Lower lobe of right lung (tissue), 2 donors: ENCODE data around the gene PRKRA. TPM values are rescaled to one million over a fixed set of nuclear protein-coding genes. Genes with fewer than 3 reads are reported as not detected.

Source experiments
- ATAC-seq, 2 donors: fragments of 200-7000 bp; cut with Tn5 transposase; one replicate each; pipeline ENCODE4 v1.9.1; 2020 to 2022; ENCODE audit warnings: mild to moderate bottlenecking in 2 of 2, moderate library complexity in 2 of 2
- DNase-seq: peaks from one replicate; pipeline ENCODE4 v3.0.0-alpha.2; 2020
- H3K27ac ChIP-seq: fragments of 200-600 bp; one replicate; pipeline ENCODE4 v1.8.0; 2022
- H3K27me3 ChIP-seq: fragments of 200-600 bp; one replicate; pipeline ENCODE4 v1.8.0; 2022; ENCODE audit warnings: low read depth
- H3K36me3 ChIP-seq: fragments of 200-600 bp; one replicate; pipeline ENCODE4 v1.8.0; 2022; ENCODE audit warnings: mild to moderate bottlenecking
- H3K4me1 ChIP-seq: fragments of 200-600 bp; one replicate; pipeline ENCODE4 v1.8.0; 2022
- H3K4me3 ChIP-seq: fragments of 200-600 bp; one replicate; pipeline ENCODE4 v1.8.0; 2022; ENCODE audit warnings: mild to moderate bottlenecking
- H3K9me3 ChIP-seq: fragments of 200-600 bp; one replicate; pipeline ENCODE4 v1.8.0; 2022
- intact Hi-C: fragments of 100-400 bp; cut with DNase I; formaldehyde crosslinking; loops from one replicate; pipeline ENCODE4 v1.11.0; 2022
- long read RNA-seq: library from polyadenylated mRNA; unstranded; transcript quantifications from one replicate; pipeline ENCODE4 v2.0.0, GENCODE V29; 2021
- total RNA-seq: library from RNA; stranded (reverse); fragmentation: NEBNext Ultra II Directional; extraction: Animal tissue kit (Norgen Biotek cat#: 25700); gene quantifications from one replicate; pipeline ENCODE4 v1.2.1, GENCODE V29; 2021
- TF ChIP-seq, protein P1 (sequence below): fragments of 200-600 bp; IDR thresholded peaks from one replicate; pipeline ENCODE4 v1.8.0; 2022; ENCODE audit warnings: antibody characterized with exemption, mild to moderate bottlenecking
- donor health status: DM: no; HTN: yes; CAD: no; lungs with severe emphysema.

The PRKRA gene
- 46.3 TPM for total RNA-seq
- long read RNA-seq, transcript PRKRA-201 (8 exons, 1,826 nt) = major isoform, 82 of 103 reads
- long read RNA-seq, partial matches to known transcripts = 1 of 103 reads
- long read RNA-seq, other reads (novel, unspliced or antisense) = 17 of 103 reads

DNA sequence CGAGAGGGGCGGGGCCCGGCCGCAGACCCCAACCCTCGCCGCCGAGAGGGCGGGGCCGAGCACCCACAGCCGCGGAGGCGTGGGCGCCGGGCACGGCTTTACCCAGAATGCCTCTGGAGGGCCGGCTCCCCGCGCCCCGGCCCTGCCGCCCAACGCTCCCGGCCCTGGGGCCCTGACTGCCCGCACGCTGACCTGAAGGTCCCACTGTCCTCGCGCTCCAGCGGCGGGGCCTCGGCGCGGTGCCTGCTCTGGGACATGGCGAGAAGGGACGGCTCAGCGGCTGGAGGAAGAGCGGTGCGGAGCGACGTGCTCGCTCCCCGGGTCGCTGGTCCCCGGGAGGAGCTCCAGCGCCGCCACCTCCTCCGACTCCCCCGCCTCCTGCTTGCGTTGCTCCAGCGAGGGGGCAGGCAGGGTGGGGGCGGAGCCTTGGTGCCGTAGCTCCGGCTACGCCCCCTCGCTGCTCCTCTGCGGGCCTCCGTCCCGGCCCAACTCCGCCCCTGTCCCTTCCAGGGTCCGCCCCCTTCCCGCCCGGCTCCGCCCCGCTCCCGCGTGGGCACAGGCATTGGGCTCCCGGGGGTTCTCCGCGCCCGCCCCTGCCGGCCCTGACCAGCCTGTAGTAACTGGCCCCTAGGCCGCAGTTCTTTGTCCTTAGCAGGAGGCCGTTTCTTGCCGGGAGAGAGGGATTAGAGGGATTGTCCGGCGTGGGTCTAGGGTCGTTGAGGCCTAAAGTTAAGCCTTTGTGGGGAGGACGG, at the start of gene PRKRA, which contains the start of gene PJVK:
TSS of gene PRKRA (minus strand) at position 402 of the 752 bp plus-strand sequence. CDS start at position 257, 145 bp downstream.
TSS of gene PJVK (plus strand) at position 605 of the 752 bp plus-strand sequence. CDS start 2,032 bp downstream, outside the sequence.
- intact Hi-C loops = no loop called here
- no peaks in the 10 kb centered on the region for H3K27me3 ChIP-seq
- peaks cover 24% of the 10 kb centered on the region for H3K4me1 ChIP-seq
- TF ChIP-seq, protein P1, sequence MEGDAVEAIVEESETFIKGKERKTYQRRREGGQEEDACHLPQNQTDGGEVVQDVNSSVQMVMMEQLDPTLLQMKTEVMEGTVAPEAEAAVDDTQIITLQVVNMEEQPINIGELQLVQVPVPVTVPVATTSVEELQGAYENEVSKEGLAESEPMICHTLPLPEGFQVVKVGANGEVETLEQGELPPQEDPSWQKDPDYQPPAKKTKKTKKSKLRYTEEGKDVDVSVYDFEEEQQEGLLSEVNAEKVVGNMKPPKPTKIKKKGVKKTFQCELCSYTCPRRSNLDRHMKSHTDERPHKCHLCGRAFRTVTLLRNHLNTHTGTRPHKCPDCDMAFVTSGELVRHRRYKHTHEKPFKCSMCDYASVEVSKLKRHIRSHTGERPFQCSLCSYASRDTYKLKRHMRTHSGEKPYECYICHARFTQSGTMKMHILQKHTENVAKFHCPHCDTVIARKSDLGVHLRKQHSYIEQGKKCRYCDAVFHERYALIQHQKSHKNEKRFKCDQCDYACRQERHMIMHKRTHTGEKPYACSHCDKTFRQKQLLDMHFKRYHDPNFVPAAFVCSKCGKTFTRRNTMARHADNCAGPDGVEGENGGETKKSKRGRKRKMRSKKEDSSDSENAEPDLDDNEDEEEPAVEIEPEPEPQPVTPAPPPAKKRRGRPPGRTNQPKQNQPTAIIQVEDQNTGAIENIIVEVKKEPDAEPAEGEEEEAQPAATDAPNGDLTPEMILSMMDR = no peak
- DNase-seq = peak; percentile 99
- ATAC-seq = peak; percentile 98 to 99
- H3K36me3 ChIP-seq = peaks cover 26% of the 10 kb centered on the region
- H3K27ac ChIP-seq = peak within 1 kb of the TSS; percentile 97
- no peaks in the 10 kb centered on the region for H3K9me3 ChIP-seq
- peak within 1 kb of the TSS; percentile 77 for H3K4me3 ChIP-seq

GRCh38 chr2:178499640-178500039, 48.7 kb upstream of the PRKRA start:
- ATAC-seq = no peak
- Histone ChIP-seq H3K27me3 (no peaks in the 10 kb centered on the region), H3K9me3 (no peaks in the 10 kb centered on the region), H3K4me3 (no peak overlapping the region), H3K27ac (no peak overlapping the region), H3K4me1 (no peaks in the 10 kb centered on the region), H3K36me3 (peaks cover 100% of the 10 kb centered on the region)
- no peak for DNase-seq
- TF ChIP-seq, protein P1 = no peak
- intact Hi-C loops = no loop called here

GRCh38 chr2:178498137-178498536, 47.2 kb upstream of the PRKRA start:
- H3K4me1 ChIP-seq = no peaks in the 10 kb centered on the region
- TF ChIP-seq, protein P1 = no peak
- DNase-seq = no peak
- no peaks in the 10 kb centered on the region for H3K27me3 ChIP-seq
- no peak overlapping the region for H3K4me3 ChIP-seq
- peaks cover 99% of the 10 kb centered on the region for H3K36me3 ChIP-seq
- no peak overlapping the region for H3K27ac ChIP-seq
- ATAC-seq = no peak
- intact Hi-C loops = no loop called here
- no peaks in the 10 kb centered on the region for H3K9me3 ChIP-seq

DNA sequence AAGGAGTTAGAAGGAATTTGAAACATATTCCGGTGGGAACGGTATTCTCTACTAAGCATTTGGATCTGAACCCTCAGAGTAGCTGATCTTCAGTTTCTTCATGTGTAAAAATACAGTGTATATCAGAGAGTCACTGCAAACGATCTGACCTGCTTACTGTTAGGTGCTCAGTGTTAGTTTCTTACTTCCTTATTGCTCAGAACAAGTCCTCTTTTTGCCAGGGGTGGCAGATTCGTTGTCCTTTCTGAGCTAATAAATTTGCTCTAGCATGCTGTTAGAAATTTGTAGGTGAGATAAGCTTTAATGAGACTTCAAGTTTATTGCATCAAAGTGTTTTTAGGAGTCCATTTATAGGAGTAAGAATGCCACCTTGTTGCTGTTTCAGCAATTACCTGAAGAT, 45.1 kb upstream of the PRKRA start:
- Histone ChIP-seq H3K4me3 (no peak overlapping the region), H3K36me3 (peaks cover 96% of the 10 kb centered on the region), H3K27me3 (no peaks in the 10 kb centered on the region), H3K4me1 (no peaks in the 10 kb centered on the region), H3K27ac (no peak overlapping the region), H3K9me3 (no peaks in the 10 kb centered on the region)
- ATAC-seq (no peak), DNase-seq (no peak)
- TF ChIP-seq, protein P1 = no peak
- intact Hi-C loops = no loop called here

DNA sequence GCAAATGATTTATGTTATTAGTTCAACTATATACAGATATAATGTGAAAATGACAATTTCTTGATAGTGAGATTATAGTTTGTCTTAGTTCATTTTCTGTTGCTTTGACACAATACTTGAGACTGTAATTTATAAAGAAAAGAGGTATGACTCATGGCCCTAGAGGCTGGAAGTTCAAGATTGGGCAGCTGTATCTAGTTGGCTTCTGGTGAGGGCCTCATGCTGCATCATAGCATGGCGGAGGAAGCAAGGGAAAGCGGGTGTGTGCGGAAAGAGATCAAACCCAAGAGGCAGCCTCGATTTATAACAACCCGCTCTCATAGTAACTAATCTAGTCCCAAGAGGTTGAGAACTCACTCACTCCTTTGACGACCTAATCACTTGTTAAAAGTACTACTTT, 40.6 kb upstream of the PRKRA start:
- intact Hi-C loops = no loop called here
- Histone ChIP-seq H3K4me1 (no peaks in the 10 kb centered on the region), H3K27ac (no peak overlapping the region), H3K9me3 (no peaks in the 10 kb centered on the region), H3K27me3 (no peaks in the 10 kb centered on the region), H3K36me3 (peaks cover 73% of the 10 kb centered on the region), H3K4me3 (no peak overlapping the region)
- TF ChIP-seq, protein P1 = no peak
- no peak for ATAC-seq
- no peak for DNase-seq
